ENCODE measurements around the gene MTOR.

The MTOR gene

GRCh38 chr1:11156441-11156840 is 105.9 kb downstream of the MTOR start:
- Histone ChIP-seq H3K79me1 (ENCODE audit: low read length) (no peaks in the 10 kb centered on the region), H3K18ac (ENCODE audit: low read length) (no peak overlapping the region), H3K23ac (ENCODE audit: low read length) (no peak overlapping the region), H3K79me2 (ENCODE audit: control insufficient read depth, insufficient read depth, low read length, poor library complexity) (no peaks in the 10 kb centered on the region), H3K4me3 (ENCODE audit: low read depth, low read length) (no peak overlapping the region), H2BK120ac (ENCODE audit: insufficient read depth, low read length, poor library complexity) (no peak overlapping the region), H3K14ac (ENCODE audit: low read length) (no peak overlapping the region), H2AK5ac (ENCODE audit: low read length) (no peak overlapping the region), H3K36me3 (ENCODE audit: control insufficient read depth in 1 of 2, insufficient read depth in 2 of 2, low read length in 2 of 2) (peaks cover 4 to 12% of the 10 kb centered on the region in 2 experiments), H4K12ac (ENCODE audit: low read depth, low read length) (no peak overlapping the region), H2BK12ac (ENCODE audit: low read length) (no peak overlapping the region), H4K91ac (ENCODE audit: low read depth, low read length) (no peak overlapping the region), H3K9me3 (ENCODE audit: insufficient read depth, low read depth, low read length) (no peaks in the 10 kb centered on the region), H4K8ac (ENCODE audit: low read depth, low read length) (no peak overlapping the region), H3K27ac (ENCODE audit: low read depth, low read length) (no peak overlapping the region), H2BK5ac (ENCODE audit: low read depth, low read length, poor library complexity) (no peak overlapping the region), H3K4me2 (ENCODE audit: low read length) (no peak overlapping the region), H2AFZ (ENCODE audit: insufficient read depth, low read length, poor library complexity) (no peak overlapping the region), H3K27me3 (ENCODE audit: insufficient read depth, low read length) (no peaks in the 10 kb centered on the region), H3K4ac (ENCODE audit: low read depth, low read length) (no peak overlapping the region), H3K9ac (ENCODE audit: low read length) (no peak overlapping the region), H3K4me1 (ENCODE audit: control insufficient read depth in 1 of 2, insufficient read depth in 2 of 2, low read length in 2 of 2) (peaks cover 2 to 8% of the 10 kb centered on the region in 2 experiments)
- DNase-seq, result no peak
- WGBS (ENCODE audit: extremely low coverage, insufficient coverage, insufficient read length), result no CpG with 5 or more reads among the region's 3 CpGs

GRCh38 chr1:11153184-11153583 is 109.2 kb downstream of the MTOR start:
- peaks cover 7 to 30% of the 10 kb centered on the region in 2 experiments for H3K36me3 ChIP-seq (ENCODE audit: control insufficient read depth in 1 of 2, insufficient read depth in 2 of 2, low read length in 2 of 2)
- no peak overlapping the region for H2BK5ac ChIP-seq (ENCODE audit: low read depth, low read length, poor library complexity)
- no peak overlapping the region for H2AK5ac ChIP-seq (ENCODE audit: low read length)
- H3K4me3 ChIP-seq (ENCODE audit: low read depth, low read length), result no peak overlapping the region
- no peaks in the 10 kb centered on the region for H3K79me2 ChIP-seq (ENCODE audit: control insufficient read depth, insufficient read depth, low read length, poor library complexity)
- H3K9ac ChIP-seq (ENCODE audit: low read length), result no peak overlapping the region
- H4K12ac ChIP-seq (ENCODE audit: low read depth, low read length), result no peak overlapping the region
- no peak overlapping the region for H3K4me2 ChIP-seq (ENCODE audit: low read length)
- peaks cover 2 to 8% of the 10 kb centered on the region in 2 experiments for H3K4me1 ChIP-seq (ENCODE audit: control insufficient read depth in 1 of 2, insufficient read depth in 2 of 2, low read length in 2 of 2)
- no peak overlapping the region for H3K18ac ChIP-seq (ENCODE audit: low read length)
- H4K91ac ChIP-seq (ENCODE audit: low read depth, low read length), result no peak overlapping the region
- no CpG with 5 or more reads among the region's 3 CpGs for WGBS (ENCODE audit: extremely low coverage, insufficient coverage, insufficient read length)
- DNase-seq, result no peak
- H2BK120ac ChIP-seq (ENCODE audit: insufficient read depth, low read length, poor library complexity), result no peak overlapping the region
- H3K4ac ChIP-seq (ENCODE audit: low read depth, low read length), result no peak overlapping the region
- no peak overlapping the region for H3K23ac ChIP-seq (ENCODE audit: low read length)
- H2BK12ac ChIP-seq (ENCODE audit: low read length), result no peak overlapping the region
- H2AFZ ChIP-seq (ENCODE audit: insufficient read depth, low read length, poor library complexity), result no peak overlapping the region
- H3K27me3 ChIP-seq (ENCODE audit: insufficient read depth, low read length), result no peaks in the 10 kb centered on the region
- no peak overlapping the region for H4K8ac ChIP-seq (ENCODE audit: low read depth, low read length)
- no peak overlapping the region for H3K14ac ChIP-seq (ENCODE audit: low read length)
- H3K27ac ChIP-seq (ENCODE audit: low read depth, low read length), result no peak overlapping the region
- H3K9me3 ChIP-seq (ENCODE audit: insufficient read depth, low read depth, low read length), result peaks cover 1% of the 10 kb centered on the region
- H3K79me1 ChIP-seq (ENCODE audit: low read length), result no peaks in the 10 kb centered on the region

DNA sequence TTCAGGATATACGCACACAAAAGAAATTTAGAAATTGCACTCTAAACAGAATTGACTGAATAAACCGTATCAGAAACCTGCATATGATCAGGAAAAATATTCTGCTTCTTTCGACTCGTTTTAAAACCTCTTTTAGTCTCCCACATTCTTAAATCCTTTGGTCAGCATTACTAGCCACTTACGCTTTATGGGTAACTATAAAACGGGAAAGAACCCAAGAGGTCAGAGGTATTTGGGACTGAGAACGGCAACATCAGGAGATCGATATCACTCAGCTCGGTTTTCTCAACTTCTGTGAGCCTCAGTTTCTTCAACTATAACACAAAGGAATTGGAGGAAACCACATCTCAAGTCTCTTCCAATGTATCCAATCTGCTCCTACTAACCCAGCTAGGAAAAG is 109.6 kb downstream of the MTOR start:
- Histone ChIP-seq H3K23ac (ENCODE audit: low read length) (no peak overlapping the region), H3K4me3 (ENCODE audit: low read depth, low read length) (no peak overlapping the region), H2BK120ac (ENCODE audit: insufficient read depth, low read length, poor library complexity) (no peak overlapping the region), H3K27me3 (ENCODE audit: insufficient read depth, low read length) (no peaks in the 10 kb centered on the region), H4K12ac (ENCODE audit: low read depth, low read length) (no peak overlapping the region), H3K4me2 (ENCODE audit: low read length) (no peak overlapping the region), H4K8ac (ENCODE audit: low read depth, low read length) (no peak overlapping the region), H2BK12ac (ENCODE audit: low read length) (no peak overlapping the region), H3K4me1 (ENCODE audit: control insufficient read depth in 1 of 2, insufficient read depth in 2 of 2, low read length in 2 of 2) (peaks cover 2 to 8% of the 10 kb centered on the region in 2 experiments), H3K79me2 (ENCODE audit: control insufficient read depth, insufficient read depth, low read length, poor library complexity) (no peaks in the 10 kb centered on the region), H3K9me3 (ENCODE audit: insufficient read depth, low read depth, low read length) (peaks cover 1% of the 10 kb centered on the region), H2BK5ac (ENCODE audit: low read depth, low read length, poor library complexity) (no peak overlapping the region), H3K9ac (ENCODE audit: low read length) (no peak overlapping the region), H3K36me3 (ENCODE audit: control insufficient read depth in 1 of 2, insufficient read depth in 2 of 2, low read length in 2 of 2) (peaks cover 7 to 30% of the 10 kb centered on the region in 2 experiments), H2AK5ac (ENCODE audit: low read length) (no peak overlapping the region), H3K27ac (ENCODE audit: low read depth, low read length) (no peak overlapping the region), H2AFZ (ENCODE audit: insufficient read depth, low read length, poor library complexity) (no peak overlapping the region), H3K18ac (ENCODE audit: low read length) (no peak overlapping the region), H4K91ac (ENCODE audit: low read depth, low read length) (no peak overlapping the region), H3K4ac (ENCODE audit: low read depth, low read length) (no peak overlapping the region), H3K79me1 (ENCODE audit: low read length) (no peaks in the 10 kb centered on the region), H3K14ac (ENCODE audit: low read length) (no peak overlapping the region)
- no CpG with 5 or more reads among the region's 9 CpGs for WGBS (ENCODE audit: extremely low coverage, insufficient coverage, insufficient read length)
- no peak for DNase-seq

DNA sequence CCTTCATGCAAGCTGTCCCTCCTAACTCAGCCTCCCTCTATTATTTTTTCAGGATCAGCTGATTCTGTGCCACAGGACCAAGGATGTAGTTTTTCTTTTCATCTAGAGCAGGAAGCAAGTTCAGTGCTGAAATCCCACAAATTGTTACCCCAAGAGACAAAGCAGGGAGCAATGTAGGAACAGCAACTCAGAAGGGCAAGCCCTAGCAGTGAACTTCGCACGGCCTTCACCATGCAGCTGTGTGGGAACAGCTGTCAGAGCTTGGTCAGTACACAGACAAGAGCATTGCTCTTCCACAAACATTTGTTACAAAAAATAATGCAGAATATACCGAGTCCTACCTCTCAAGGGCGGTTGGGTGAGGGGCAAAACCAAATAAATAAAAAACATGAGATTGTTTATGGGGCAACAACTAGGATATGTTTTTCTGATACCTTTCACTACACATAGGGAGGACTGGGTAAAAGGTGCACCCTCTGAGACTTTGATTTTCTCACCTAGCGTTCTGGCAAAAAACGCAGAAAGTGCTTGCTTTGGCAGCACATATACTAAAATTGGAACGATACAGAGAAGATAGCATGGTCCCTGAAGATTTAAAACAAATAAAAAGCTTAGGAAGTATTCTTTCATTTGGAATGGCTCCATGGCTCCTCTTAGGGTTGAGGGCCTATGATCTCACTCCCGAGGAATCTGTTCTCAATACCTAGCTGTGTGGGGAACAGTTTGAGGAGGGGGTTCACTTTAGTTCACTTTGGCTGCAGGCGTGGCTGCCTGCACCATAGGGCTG is 110.3 kb downstream of the MTOR start:
- Histone ChIP-seq H3K9ac (ENCODE audit: low read length) (no peak overlapping the region), H4K91ac (ENCODE audit: low read depth, low read length) (no peak overlapping the region), H2BK5ac (ENCODE audit: low read depth, low read length, poor library complexity) (no peak overlapping the region), H2AK5ac (ENCODE audit: low read length) (no peak overlapping the region), H3K14ac (ENCODE audit: low read length) (no peak overlapping the region), H3K36me3 (ENCODE audit: control insufficient read depth in 1 of 2, insufficient read depth in 2 of 2, low read length in 2 of 2) (peaks cover 6 to 27% of the 10 kb centered on the region in 2 experiments), H3K9me3 (ENCODE audit: insufficient read depth, low read depth, low read length) (peaks cover 1% of the 10 kb centered on the region), H3K79me2 (ENCODE audit: control insufficient read depth, insufficient read depth, low read length, poor library complexity) (no peaks in the 10 kb centered on the region), H3K79me1 (ENCODE audit: low read length) (no peaks in the 10 kb centered on the region), H2AFZ (ENCODE audit: insufficient read depth, low read length, poor library complexity) (no peak overlapping the region), H4K8ac (ENCODE audit: low read depth, low read length) (no peak overlapping the region), H3K27me3 (ENCODE audit: insufficient read depth, low read length) (no peaks in the 10 kb centered on the region), H3K4me2 (ENCODE audit: low read length) (no peak overlapping the region), H3K4ac (ENCODE audit: low read depth, low read length) (no peak overlapping the region), H3K18ac (ENCODE audit: low read length) (no peak overlapping the region), H4K12ac (ENCODE audit: low read depth, low read length) (no peak overlapping the region), H2BK120ac (ENCODE audit: insufficient read depth, low read length, poor library complexity) (no peak overlapping the region), H3K23ac (ENCODE audit: low read length) (no peak overlapping the region), H3K27ac (ENCODE audit: low read depth, low read length) (no peak overlapping the region), H3K4me3 (ENCODE audit: low read depth, low read length) (no peak overlapping the region), H2BK12ac (ENCODE audit: low read length) (no peak overlapping the region), H3K4me1 (ENCODE audit: control insufficient read depth in 1 of 2, insufficient read depth in 2 of 2, low read length in 2 of 2) (peaks cover 2 to 7% of the 10 kb centered on the region in 2 experiments)
- no CpG with 5 or more reads among the region's 9 CpGs for whole genome bisulfite sequencing (ENCODE audit: extremely low coverage, insufficient coverage, insufficient read length)
- DNase-seq, result no peak

All from trophoblast cell (in vitro differentiated cells and primary cell).